ENCODE data around the gene DGKD.

- no peak for TF ChIP-seq CTCF (IDR thresholded peaks at IDR 0.05; ENCODE audit: insufficient read depth, low read depth, low read length)
- no peak for TF ChIP-seq EZH2 (IDR thresholded peaks at IDR 0.05; ENCODE audit: insufficient read depth, low read length)
These were observed 76.4 kb downstream of the DGKD start for GRCh38 chr2:233430651-233431050.
